IMR-90 (cell line): Measurements from ENCODE around the gene C1R. TPM values are rescaled to one million over a fixed set of nuclear protein-coding genes. Genes with fewer than 3 reads are reported as not detected.

Experiments used
- ATAC-seq: fragments of 200-7000 bp; cut with Tn5 transposase; 2 replicates; pipeline ENCODE4 v1.9.1; 2020; ENCODE audit warnings: low read depth, mild to moderate bottlenecking, moderate library complexity
- BruUV-seq: library from RNA; stranded (reverse); fragments of 400-500 nt; replicated peaks from 2 replicates; lab custom pipeline; 2021; lab: Mats Ljungman, UMichigan
- CTCF ChIA-PET: fragments of 300-600 bp; formaldehyde crosslinking; extraction: SDS; loops from one replicate; lab custom pipeline; 2021; ENCODE audit warnings: antibody characterized with exemption; lab: Yijun Ruan, JAX
- POLR2A ChIA-PET: fragments of 300-600 bp; sonication (Branson Sonifier 250); formaldehyde crosslinking; loops from one replicate; lab custom pipeline; 2022; ENCODE audit warnings: antibody characterized with exemption; ENCODE audit not compliant: unreplicated experiment; lab: Charles Lee
- DNase-seq: peaks from one replicate; pipeline ENCODE4 v3.0.0; 2013
- H2AFZ ChIP-seq: replicated peaks from 2 replicates; pipeline ENCODE3; 2013; ENCODE audit warnings: low read length, mild to moderate bottlenecking; ENCODE audit not compliant: poor library complexity
- H2AK5ac ChIP-seq: 2 replicates; pipeline ENCODE4 v1.6.1; 2013; ENCODE audit warnings: low read depth, low read length, inconsistent platforms
- H2AK9ac ChIP-seq: replicated peaks from 2 replicates; pipeline ENCODE3; 2013; ENCODE audit warnings: mild to moderate bottlenecking, low read depth, low read length, moderate library complexity; ENCODE audit not compliant: poor library complexity
- H2BK120ac ChIP-seq: 2 replicates; pipeline ENCODE4 v1.6.1; 2013; ENCODE audit warnings: low read depth, low read length, inconsistent platforms
- H2BK15ac ChIP-seq: 3 replicates; pipeline ENCODE4 v1.6.1; 2013; ENCODE audit warnings: low read depth, low read length, inconsistent platforms
- H2BK20ac ChIP-seq: 2 replicates; pipeline ENCODE4 v1.6.1; 2013; ENCODE audit warnings: low read depth, mild to moderate bottlenecking, inconsistent platforms, low read length, moderate library complexity
- H2BK5ac ChIP-seq: 2 replicates; pipeline ENCODE4 v1.6.1; 2013; ENCODE audit warnings: mild to moderate bottlenecking, low read depth, low read length, inconsistent platforms; ENCODE audit not compliant: poor library complexity, severe bottlenecking
- H3K14ac ChIP-seq: replicated peaks from 2 replicates; pipeline ENCODE4 v1.6.1; 2013; ENCODE audit warnings: low read depth, low read length, inconsistent platforms
- H3K18ac ChIP-seq: 2 replicates; pipeline ENCODE4 v1.6.1; 2013; ENCODE audit warnings: low read depth, low read length, control low read depth
- H3K23ac ChIP-seq: 2 replicates; pipeline ENCODE4 v1.6.1; 2013; ENCODE audit warnings: low read depth, low read length, inconsistent platforms
- H3K27ac ChIP-seq: 2 replicates; pipeline ENCODE4 v1.5.1; 2013; ENCODE audit warnings: mild to moderate bottlenecking, control low read depth, low read length; ENCODE audit not compliant: insufficient read depth
- H3K27me3 ChIP-seq: 2 replicates; pipeline ENCODE4 v1.6.1; 2013; ENCODE audit warnings: low read length; ENCODE audit not compliant: control insufficient read depth, insufficient read depth
- H3K36me3 ChIP-seq: 2 replicates; pipeline ENCODE4 v1.6.1; 2013; ENCODE audit warnings: low read length, mixed read lengths; ENCODE audit not compliant: control insufficient read depth, insufficient read depth
- H3K4ac ChIP-seq: 2 replicates; pipeline ENCODE4 v1.6.1; 2013; ENCODE audit warnings: low read depth, low read length, inconsistent platforms
- H3K4me1 ChIP-seq: 2 replicates; pipeline ENCODE4 v1.6.1; 2013; ENCODE audit warnings: low read length, mixed read lengths; ENCODE audit not compliant: control insufficient read depth, insufficient read depth
- H3K4me2 ChIP-seq: 2 replicates; pipeline ENCODE4 v1.6.1; 2013; ENCODE audit warnings: low read depth, mild to moderate bottlenecking, control low read depth, low read length, moderate library complexity
- H3K4me3 ChIP-seq: 2 replicates; pipeline ENCODE4 v1.5.1; 2013; ENCODE audit warnings: low read depth, mild to moderate bottlenecking, control low read depth, low read length, moderate library complexity; ENCODE audit not compliant: insufficient read depth
- H3K56ac ChIP-seq: 2 replicates; pipeline ENCODE4 v1.6.1; 2013; ENCODE audit warnings: low read length, inconsistent platforms; ENCODE audit not compliant: insufficient read depth; ENCODE audit errors: extremely low read depth
- H3K79me1 ChIP-seq, 2 experiments: 2 replicates each; pipeline ENCODE4 v1.6.1; 2013; ENCODE audit warnings: low read length in 2 of 2, inconsistent platforms in 1 of 2, low read depth in 1 of 2
- H3K9ac ChIP-seq: 2 replicates; pipeline ENCODE4 v1.6.1; 2013; ENCODE audit warnings: low read depth, low read length, control low read depth
- H3K9me1 ChIP-seq: 2 replicates; pipeline ENCODE4 v1.6.1; 2013; ENCODE audit warnings: low read length, inconsistent platforms; ENCODE audit not compliant: insufficient read depth
- H3K9me3 ChIP-seq: 2 replicates; pipeline ENCODE4 v1.6.1; 2013; ENCODE audit warnings: low read length; ENCODE audit not compliant: control insufficient read depth, insufficient read depth
- H4K20me1 ChIP-seq: 2 replicates; pipeline ENCODE4 v1.6.1; 2013; ENCODE audit warnings: low read length, inconsistent platforms; ENCODE audit not compliant: insufficient read depth
- H4K5ac ChIP-seq: 2 replicates; pipeline ENCODE4 v1.6.1; 2013; ENCODE audit warnings: mild to moderate bottlenecking, low read depth, low read length, control low read depth
- H4K8ac ChIP-seq, 2 experiments: 2 replicates each; pipeline ENCODE4 v1.6.1; 2013; ENCODE audit warnings: low read depth in 2 of 2, low read length in 2 of 2, control low read depth in 1 of 2, inconsistent platforms in 1 of 2
- H4K91ac ChIP-seq: 2 replicates; pipeline ENCODE4 v1.6.1; 2013; ENCODE audit warnings: low read depth, low read length, inconsistent platforms; ENCODE audit not compliant: insufficient read depth
- BHLHE40 ChIP-seq: fragments of 150-350 bp; IDR thresholded peaks from 2 replicates; pipeline ENCODE4 v1.6.1; 2016; ENCODE audit warnings: mild to moderate bottlenecking, low read depth, low read length
- CEBPB ChIP-seq: IDR thresholded peaks from 2 replicates; pipeline ENCODE4 v1.6.1; 2012; ENCODE audit warnings: low read depth, low read length, improper control_type of control experiment
- CHD1 ChIP-seq: IDR thresholded peaks from 2 replicates; pipeline ENCODE4 v1.6.1; 2012; ENCODE audit warnings: low read depth, low read length, improper control_type of control experiment
- FOS ChIP-seq: fragments of 150-350 bp; IDR thresholded peaks from 2 replicates; pipeline ENCODE4 v1.6.1; 2016; ENCODE audit warnings: low read depth, low read length
- MAFK ChIP-seq: IDR thresholded peaks from 2 replicates; pipeline ENCODE4 v1.6.1; 2012; ENCODE audit warnings: low read depth, low read length, improper control_type of control experiment
- MAZ ChIP-seq: IDR thresholded peaks from 2 replicates; pipeline ENCODE4 v1.6.1; 2012; ENCODE audit warnings: low read depth, mild to moderate bottlenecking, low read length, improper control_type of control experiment, moderate library complexity, borderline replicate concordance
- MXI1 ChIP-seq: IDR thresholded peaks from 2 replicates; pipeline ENCODE4 v1.6.1; 2012; ENCODE audit warnings: low read depth, mild to moderate bottlenecking, low read length, moderate library complexity, borderline replicate concordance
- NFE2L2 ChIP-seq: fragments of 150-350 bp; IDR thresholded peaks from 2 replicates; pipeline ENCODE4 v1.6.1; 2016; ENCODE audit warnings: low read depth, mild to moderate bottlenecking, low read length
- POLR2A ChIP-seq: IDR thresholded peaks from 2 replicates; pipeline ENCODE4 v1.6.1; 2012; ENCODE audit warnings: mild to moderate bottlenecking, low read depth, low read length
- RAD21 ChIP-seq: IDR thresholded peaks from 2 replicates; pipeline ENCODE4 v1.6.1; 2012; ENCODE audit warnings: low read length, improper control_type of control experiment
- RCOR1 ChIP-seq: IDR thresholded peaks from 2 replicates; pipeline ENCODE4 v1.6.1; 2012; ENCODE audit warnings: mild to moderate bottlenecking, low read length, improper control_type of control experiment; ENCODE audit not compliant: insufficient replicate concordance
- RFX5 ChIP-seq: IDR thresholded peaks from 2 replicates; pipeline ENCODE4 v1.8.0; 2012; ENCODE audit warnings: low read depth, mild to moderate bottlenecking, low read length, moderate library complexity
- SMC3 ChIP-seq: fragments of 150-350 bp; IDR thresholded peaks from 2 replicates; pipeline ENCODE4 v1.6.1; 2016; ENCODE audit warnings: low read depth, mild to moderate bottlenecking, antibody characterized with exemption, low read length, moderate library complexity
- WGBS, 2 experiments: methylation state at CpG; one replicate each; pipeline versions ENCODE4 v1.1.5 to v1.1.7; 2013; ENCODE audit warnings: missing lambda C conversion rate in 2 of 2; ENCODE audit not compliant: insufficient read length in 1 of 2; ENCODE audit errors: extremely low coverage in 2 of 2; 5-methylcytosine and 5-hydroxymethylcytosine counted together
- dilution Hi-C: fragments of 300-500 bp; cut with HindIII; formaldehyde crosslinking; loops from one replicate; pipeline ENCODE4 v1.14.3; 2018; ENCODE audit warnings: low sequenced_read_pairs; ENCODE audit not compliant: unreplicated experiment
- in situ Hi-C: fragments of 300-500 bp; cut with MboI; formaldehyde crosslinking; loops from 3 replicates; pipeline ENCODE4 v1.14.3; 2019; ENCODE audit warnings: low sequenced_read_pairs, inconsistent platforms, mixed read lengths
- intact Hi-C: fragments of 100-400 bp; cut with micrococcal nuclease; formaldehyde crosslinking; loops from 2 replicates; pipeline ENCODE4 v1.10.0; 2022
- polyA plus RNA-seq, 3 experiments: library from polyadenylated mRNA; depleted of rRNA; stranded (reverse); fragments of >200 nt; gene quantifications; 2 replicates each; pipeline ENCODE4 v1.2.3, GENCODE V29; 2012; ENCODE audit warnings: low replicate concordance in 1 of 3
- total RNA-seq: library from RNA; depleted of rRNA; stranded (reverse); fragments of >200 nt; gene quantifications from 2 replicates; pipeline ENCODE4 v1.2.3, GENCODE V29; 2012
- TF ChIP-seq, protein P1 (sequence below): fragments of 150-350 bp; IDR thresholded peaks from 2 replicates; pipeline ENCODE4 v1.6.1; 2016; ENCODE audit warnings: low read depth, mild to moderate bottlenecking, low read length, moderate library complexity, borderline replicate concordance
- TF ChIP-seq, protein P2 (sequence below): conservative IDR thresholded peaks from 2 replicates; pipeline ENCODE4 v1.5.1; 2012; ENCODE audit warnings: mild to moderate bottlenecking, low read depth, low read length, improper control_type of control experiment
- TF ChIP-seq, protein P3 (sequence below): fragments of 150-350 bp; IDR thresholded peaks from 2 replicates; pipeline ENCODE4 v1.6.1; 2017; ENCODE audit warnings: mild to moderate bottlenecking, antibody characterized with exemption, low read length, low read depth

The C1R gene
- total and polyA plus RNA-seq, 2 of the 4 experiments (the other 2 are of a cell fraction) = 38.4 to 165 TPM

DNA sequence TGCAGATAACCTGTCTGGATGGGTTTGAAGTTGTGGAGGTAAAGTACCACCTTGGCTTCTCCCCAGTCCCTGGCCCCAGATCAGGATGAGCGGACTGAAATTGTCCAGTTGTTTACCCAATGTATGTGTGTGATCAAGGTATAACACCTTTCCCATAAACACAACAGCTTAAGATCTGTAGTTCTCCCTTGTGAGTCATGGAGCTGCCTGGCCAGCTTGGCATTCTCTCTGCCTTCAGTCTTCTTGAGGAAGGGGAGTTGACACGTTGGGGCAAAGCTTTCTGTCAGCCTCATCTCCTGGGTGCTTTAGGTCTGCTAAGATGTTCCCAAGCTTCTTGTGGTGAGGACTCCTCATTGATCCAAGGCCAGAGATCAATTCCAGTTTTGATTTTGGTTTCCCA is 25.6 kb downstream of the C1R start:
- no TSS peak for BruUV-seq
- Histone ChIP-seq H4K5ac (no peak overlapping the region), H4K20me1 (no peaks in the 10 kb centered on the region), H2AK9ac (no peak overlapping the region), H3K36me3 (peaks cover 55% of the 10 kb centered on the region), H2BK120ac (no peak overlapping the region), H3K4me2 (no peak overlapping the region), H3K23ac (no peak overlapping the region), H4K91ac (no peak overlapping the region), H2AK5ac (no peak overlapping the region), H3K4ac (no peak overlapping the region), H3K9me3 (no peaks in the 10 kb centered on the region), H3K27me3 (no peaks in the 10 kb centered on the region), H2BK20ac (no peak overlapping the region), H3K4me3 (no peak overlapping the region), H4K8ac (no peak overlapping the region), H2AFZ (no peak overlapping the region), H2BK5ac (no peak overlapping the region), H3K9me1 (peaks cover 13% of the 10 kb centered on the region), H3K9ac (no peak overlapping the region), H3K18ac (no peak overlapping the region), H3K79me1 (peaks cover 2 to 3% of the 10 kb centered on the region in 2 experiments; a peak in 3 of 4 replicates), H2BK15ac (no peak overlapping the region), H3K56ac (no peak overlapping the region), H3K14ac (no peak overlapping the region), H3K27ac (no peak overlapping the region), H3K4me1 (peaks cover 13% of the 10 kb centered on the region)
- intact Hi-C loops (no loop called here), in situ Hi-C loops (loop anchor here (25.0 kb wide), 1 partner anchor 571 kb away; no protein-coding TSS in a partner anchor), dilution Hi-C loops (no loop called here)
- DNase-seq = no peak
- ChIA-PET POLR2A (no interaction called here), CTCF (no interaction called here)
- no CpG with 5 or more reads among the region's 2 CpGs for WGBS, 2 experiments
- TF ChIP-seq BHLHE40 (no peak), RFX5 (no peak), RAD21 (no peak), CHD1 (no peak), FOS (no peak), MAZ (no peak), MAFK (no peak), MXI1 (no peak), SMC3 (no peak), CEBPB (no peak), POLR2A (no peak), NFE2L2 (no peak), RCOR1 (no peak)
- TF ChIP-seq, protein P1, sequence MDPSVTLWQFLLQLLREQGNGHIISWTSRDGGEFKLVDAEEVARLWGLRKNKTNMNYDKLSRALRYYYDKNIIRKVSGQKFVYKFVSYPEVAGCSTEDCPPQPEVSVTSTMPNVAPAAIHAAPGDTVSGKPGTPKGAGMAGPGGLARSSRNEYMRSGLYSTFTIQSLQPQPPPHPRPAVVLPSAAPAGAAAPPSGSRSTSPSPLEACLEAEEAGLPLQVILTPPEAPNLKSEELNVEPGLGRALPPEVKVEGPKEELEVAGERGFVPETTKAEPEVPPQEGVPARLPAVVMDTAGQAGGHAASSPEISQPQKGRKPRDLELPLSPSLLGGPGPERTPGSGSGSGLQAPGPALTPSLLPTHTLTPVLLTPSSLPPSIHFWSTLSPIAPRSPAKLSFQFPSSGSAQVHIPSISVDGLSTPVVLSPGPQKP = no peak
- TF ChIP-seq, protein P2, sequence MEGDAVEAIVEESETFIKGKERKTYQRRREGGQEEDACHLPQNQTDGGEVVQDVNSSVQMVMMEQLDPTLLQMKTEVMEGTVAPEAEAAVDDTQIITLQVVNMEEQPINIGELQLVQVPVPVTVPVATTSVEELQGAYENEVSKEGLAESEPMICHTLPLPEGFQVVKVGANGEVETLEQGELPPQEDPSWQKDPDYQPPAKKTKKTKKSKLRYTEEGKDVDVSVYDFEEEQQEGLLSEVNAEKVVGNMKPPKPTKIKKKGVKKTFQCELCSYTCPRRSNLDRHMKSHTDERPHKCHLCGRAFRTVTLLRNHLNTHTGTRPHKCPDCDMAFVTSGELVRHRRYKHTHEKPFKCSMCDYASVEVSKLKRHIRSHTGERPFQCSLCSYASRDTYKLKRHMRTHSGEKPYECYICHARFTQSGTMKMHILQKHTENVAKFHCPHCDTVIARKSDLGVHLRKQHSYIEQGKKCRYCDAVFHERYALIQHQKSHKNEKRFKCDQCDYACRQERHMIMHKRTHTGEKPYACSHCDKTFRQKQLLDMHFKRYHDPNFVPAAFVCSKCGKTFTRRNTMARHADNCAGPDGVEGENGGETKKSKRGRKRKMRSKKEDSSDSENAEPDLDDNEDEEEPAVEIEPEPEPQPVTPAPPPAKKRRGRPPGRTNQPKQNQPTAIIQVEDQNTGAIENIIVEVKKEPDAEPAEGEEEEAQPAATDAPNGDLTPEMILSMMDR = no peak
- TF ChIP-seq, protein P3, sequence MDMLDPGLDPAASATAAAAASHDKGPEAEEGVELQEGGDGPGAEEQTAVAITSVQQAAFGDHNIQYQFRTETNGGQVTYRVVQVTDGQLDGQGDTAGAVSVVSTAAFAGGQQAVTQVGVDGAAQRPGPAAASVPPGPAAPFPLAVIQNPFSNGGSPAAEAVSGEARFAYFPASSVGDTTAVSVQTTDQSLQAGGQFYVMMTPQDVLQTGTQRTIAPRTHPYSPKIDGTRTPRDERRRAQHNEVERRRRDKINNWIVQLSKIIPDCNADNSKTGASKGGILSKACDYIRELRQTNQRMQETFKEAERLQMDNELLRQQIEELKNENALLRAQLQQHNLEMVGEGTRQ = no peak
- ATAC-seq = no peak
